ENCODE data around the gene VSTM1. TPM values are rescaled to one million over a fixed set of nuclear protein-coding genes. Genes with fewer than 3 reads are reported as not detected.
A peak's percentile ranks its signal among the peaks of the same experiment; 100 is the strongest.

Gene VSTM1
- total RNA-seq, 1 experiment from 2014 or later = not detected

- no peaks in the 10 kb centered on the region for H3F3A ChIP-seq (ENCODE audit: low read length, unreplicated experiment)
- H3K27me3 ChIP-seq (ENCODE audit: low read length) = peaks cover 65% of the 10 kb centered on the region
- H3K9ac ChIP-seq (ENCODE audit: low read length) = no peak overlapping the region
- H4K20me1 ChIP-seq (ENCODE audit: low read length) = no peaks in the 10 kb centered on the region
- no peak overlapping the region for H3K4me3 ChIP-seq (ENCODE audit: low read length)
- no peak for DNase-seq
- H3K9me3 ChIP-seq (ENCODE audit: low read length) = no peaks in the 10 kb centered on the region
- ATAC-seq = no peak
- no peak overlapping the region for H3K4me2 ChIP-seq (ENCODE audit: low read length)
- no TSS peak for BruUV-seq (replicated peaks)
- no peak overlapping the region for H2AFZ ChIP-seq (ENCODE audit: low read length)
- H3K36me3 ChIP-seq (ENCODE audit: low read depth, low read length) = no peaks in the 10 kb centered on the region
- H3K27ac ChIP-seq (ENCODE audit: low read length) = no peak overlapping the region
- intact Hi-C loops (cut with micrococcal nuclease) = no loop called here
- H3K9me2 ChIP-seq (replicated peaks; ENCODE audit: low read length) = no peaks in the 10 kb centered on the region
- ChIA-PET POLR2A (ENCODE audit: unreplicated experiment) (no interaction called here), CTCF (interaction anchor here (0.6 kb wide), 1 partner anchor 155 kb away, joined by 4 read pairs; the partner anchor contains the start of gene RPS9)
- TF ChIP-seq EZH2 (IDR thresholded peaks at IDR 0.05; ENCODE audit: low read length, unreplicated experiment) (no peak), CTCF (conservative IDR thresholded peaks at IDR 0.05; ENCODE audit: low read depth, low read length) (no peak), EZH2phosphoT487 (IDR thresholded peaks at IDR 0.05; ENCODE audit: borderline replicate concordance, low read length) (no peak)
- no peaks in the 10 kb centered on the region for H3K79me2 ChIP-seq (ENCODE audit: low read length)
- no peaks in the 10 kb centered on the region for H3K4me1 ChIP-seq (ENCODE audit: insufficient read depth, low read length)
Measured at GRCh38 chr19:54045771-54046170, 17.9 kb downstream of the VSTM1 start.

DNA sequence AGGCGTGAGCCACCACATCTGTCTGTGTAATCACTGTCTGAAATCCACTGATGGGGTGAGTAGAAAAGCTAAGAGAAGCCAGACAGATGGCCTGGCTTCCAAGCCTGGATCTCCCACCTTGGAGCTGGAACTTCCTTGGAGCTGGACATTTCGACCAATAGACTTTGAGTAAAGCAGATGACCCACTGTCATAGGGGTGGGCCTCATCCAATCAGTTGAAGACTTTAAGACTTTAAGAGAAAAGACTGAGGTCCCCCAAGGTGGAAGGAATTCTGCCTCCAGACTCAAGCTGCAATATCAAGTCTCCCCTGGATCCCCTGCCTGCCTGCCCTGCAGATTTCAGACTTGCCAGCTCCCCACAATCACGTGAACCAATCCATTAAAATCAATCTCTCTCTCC, 20.7 kb downstream of the VSTM1 start:
- H3K9ac ChIP-seq (ENCODE audit: low read length) = no peak overlapping the region
- POLR2A ChIA-PET (ENCODE audit: unreplicated experiment) = no interaction called here
- no peaks in the 10 kb centered on the region for H3K9me3 ChIP-seq (ENCODE audit: low read length)
- H3K4me1 ChIP-seq (ENCODE audit: insufficient read depth, low read length) = no peaks in the 10 kb centered on the region
- H4K20me1 ChIP-seq (ENCODE audit: low read length) = no peaks in the 10 kb centered on the region
- H3K36me3 ChIP-seq (ENCODE audit: low read depth, low read length) = no peaks in the 10 kb centered on the region
- DNase-seq = no peak
- no peak overlapping the region for H3K4me2 ChIP-seq (ENCODE audit: low read length)
- peaks cover 43% of the 10 kb centered on the region for H3K27me3 ChIP-seq (ENCODE audit: low read length)
- TF ChIP-seq EZH2 (IDR thresholded peaks at IDR 0.05; ENCODE audit: low read length, unreplicated experiment) (no peak), EZH2phosphoT487 (IDR thresholded peaks at IDR 0.05; ENCODE audit: borderline replicate concordance, low read length) (no peak), CTCF (conservative IDR thresholded peaks at IDR 0.05; ENCODE audit: low read depth, low read length) (no peak)
- no peaks in the 10 kb centered on the region for H3K9me2 ChIP-seq (replicated peaks; ENCODE audit: low read length)
- CTCF ChIA-PET = no interaction called here
- no peak overlapping the region for H3K27ac ChIP-seq (ENCODE audit: low read length)
- intact Hi-C loops (cut with micrococcal nuclease) = no loop called here
- H3K4me3 ChIP-seq (ENCODE audit: low read length) = no peak overlapping the region
- no peak for ATAC-seq
- no peaks in the 10 kb centered on the region for H3F3A ChIP-seq (ENCODE audit: low read length, unreplicated experiment)
- no peak overlapping the region for H2AFZ ChIP-seq (ENCODE audit: low read length)
- no TSS peak for BruUV-seq (replicated peaks)
- H3K79me2 ChIP-seq (ENCODE audit: low read length) = no peaks in the 10 kb centered on the region

GRCh38 chr19:54041969-54042606, 21.6 kb downstream of the VSTM1 start:
- Histone ChIP-seq H3K9ac (ENCODE audit: low read length) (no peak overlapping the region), H4K20me1 (ENCODE audit: low read length) (no peaks in the 10 kb centered on the region), H3K9me2 (replicated peaks; ENCODE audit: low read length) (no peaks in the 10 kb centered on the region), H3K4me2 (ENCODE audit: low read length) (no peak overlapping the region), H3K36me3 (ENCODE audit: low read depth, low read length) (no peaks in the 10 kb centered on the region), H3K4me1 (ENCODE audit: insufficient read depth, low read length) (no peaks in the 10 kb centered on the region), H3F3A (ENCODE audit: low read length, unreplicated experiment) (no peaks in the 10 kb centered on the region), H3K9me3 (ENCODE audit: low read length) (no peaks in the 10 kb centered on the region), H3K4me3 (ENCODE audit: low read length) (no peak overlapping the region), H2AFZ (ENCODE audit: low read length) (no peak overlapping the region), H3K27ac (ENCODE audit: low read length) (no peak overlapping the region), H3K79me2 (ENCODE audit: low read length) (no peaks in the 10 kb centered on the region), H3K27me3 (ENCODE audit: low read length) (peaks cover 34% of the 10 kb centered on the region)
- intact Hi-C loops (cut with micrococcal nuclease) = no loop called here
- no TSS peak for BruUV-seq (replicated peaks)
- POLR2A ChIA-PET (ENCODE audit: unreplicated experiment) = no interaction called here
- TF ChIP-seq CTCF (conservative IDR thresholded peaks at IDR 0.05; ENCODE audit: low read depth, low read length) = no peak
- no peak for TF ChIP-seq EZH2 (IDR thresholded peaks at IDR 0.05; ENCODE audit: low read length, unreplicated experiment)
- TF ChIP-seq EZH2phosphoT487 (IDR thresholded peaks at IDR 0.05; ENCODE audit: borderline replicate concordance, low read length) = no peak
- CTCF ChIA-PET = no interaction called here
- ATAC-seq (no peak), DNase-seq (peak; percentile 55)

Measured in PC-3 (cell line).